HAP-1 (cell line): ENCODE measurements around the gene RAD51C.
"Not testable (repeated sequence)": the region's sequence is repeated elsewhere in the genome, so short reads cannot be mapped to it uniquely, and the experiment has no call there.

Experiments used
- DNase-seq, 2 experiments: peaks; one replicate each; pipeline ENCODE4 v3.0.0-alpha.2; 2016 to 2020; ENCODE audit warnings: low spot score in 2 of 2
- H3K27me3 ChIP-seq: fragments of 250-450 bp; sonication (Bioruptor Pico); 2 replicates; pipeline ENCODE4 v1.5.1; 2020; ENCODE audit warnings: low read depth, mild to moderate bottlenecking, moderate library complexity
- H3K36me3 ChIP-seq: fragments of 250-450 bp; sonication (Bioruptor Pico); replicated peaks from 2 replicates; pipeline ENCODE4 v1.5.1; 2020; ENCODE audit warnings: mild to moderate bottlenecking
- H3K4me1 ChIP-seq: fragments of 250-450 bp; sonication (Bioruptor Pico); 2 replicates; pipeline ENCODE4 v1.5.1; 2020; ENCODE audit warnings: mild to moderate bottlenecking
- H3K4me3 ChIP-seq: fragments of 250-450 bp; sonication (Bioruptor Pico); 2 replicates; pipeline ENCODE4 v1.5.1; 2020; ENCODE audit warnings: mild to moderate bottlenecking, moderate library complexity
- H3K9me3 ChIP-seq: fragments of 250-450 bp; sonication (Bioruptor Pico); 2 replicates; pipeline ENCODE4 v1.5.1; 2020; ENCODE audit warnings: mild to moderate bottlenecking, moderate library complexity
- in situ Hi-C: fragments of 300-500 bp; cut with MboI; formaldehyde crosslinking; loops from 3 replicates; pipeline ENCODE4 v1.14.3; 2020; ENCODE audit warnings: low sequenced_read_pairs, inconsistent platforms, mixed read lengths

Gene RAD51C

DNA sequence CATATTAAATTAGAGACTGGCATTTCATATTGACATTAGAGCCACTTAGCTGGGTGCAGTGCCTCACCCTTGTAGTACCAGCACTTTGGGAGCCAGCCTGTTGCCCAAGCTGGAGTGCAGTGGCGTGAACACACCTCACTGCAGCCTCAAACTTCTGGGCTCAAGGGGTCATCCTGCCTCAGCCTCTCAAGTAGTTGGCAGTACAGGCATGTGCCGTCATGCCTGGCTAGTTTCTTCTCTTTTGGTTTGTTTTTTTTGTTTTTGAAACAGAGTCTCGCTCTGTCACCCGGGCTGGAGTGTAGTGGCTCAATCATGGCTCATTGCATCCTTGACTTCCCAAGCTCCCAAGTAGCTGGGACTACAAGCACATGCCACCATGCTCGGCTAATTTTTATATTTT, 72.0 kb downstream of the RAD51C start:
- no peak overlapping the region for H3K4me3 ChIP-seq
- no peaks in the 10 kb centered on the region for H3K9me3 ChIP-seq
- no peaks in the 10 kb centered on the region; the same call in 1 of the 2 replicates for H3K4me1 ChIP-seq
- in situ Hi-C loops, result no loop called here
- DNase-seq, result no peak
- no peaks in the 10 kb centered on the region for H3K36me3 ChIP-seq
- H3K27me3 ChIP-seq, result no peaks in the 10 kb centered on the region

GRCh38 chr17:58778482-58778881, 86.1 kb downstream of the RAD51C start:
- H3K9me3 ChIP-seq, H3K4me3 ChIP-seq, DNase-seq, in situ Hi-C loops, H3K27me3 ChIP-seq, H3K4me1 ChIP-seq, H3K36me3 ChIP-seq: not testable (repeated sequence)

DNA sequence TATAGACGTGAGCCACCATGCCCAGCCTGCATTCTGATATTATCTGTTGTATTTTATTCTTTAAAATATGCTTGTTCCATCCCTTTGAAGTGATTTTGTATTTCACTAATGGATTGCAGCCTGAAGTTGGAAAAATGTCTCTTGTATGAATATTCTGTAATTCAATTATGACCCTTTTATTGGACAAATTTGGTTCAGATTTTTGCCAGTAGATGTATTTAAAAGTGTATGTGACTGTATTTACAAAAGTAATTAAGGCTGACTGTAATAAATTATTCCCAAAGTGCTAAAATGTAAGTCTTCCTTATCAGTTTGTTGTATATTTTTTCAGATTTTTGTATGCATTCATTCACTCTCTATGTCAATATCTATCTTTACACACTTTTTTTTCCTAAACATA, 87.0 kb downstream of the RAD51C start:
- Histone ChIP-seq H3K27me3 (no peaks in the 10 kb centered on the region), H3K4me1 (peaks cover 6% of the 10 kb centered on the region), H3K4me3 (no peak overlapping the region), H3K9me3 (no peaks in the 10 kb centered on the region), H3K36me3 (no peaks in the 10 kb centered on the region)
- no peak for DNase-seq
- in situ Hi-C loops, result no loop called here

GRCh38 chr17:58783380-58783779, 91.0 kb downstream of the RAD51C start:
- Histone ChIP-seq H3K27me3 (no peaks in the 10 kb centered on the region), H3K4me3 (no peak overlapping the region), H3K9me3 (no peaks in the 10 kb centered on the region), H3K4me1 (peaks cover 17% of the 10 kb centered on the region), H3K36me3 (no peaks in the 10 kb centered on the region)
- in situ Hi-C loops, result no loop called here
- DNase-seq, result peak in 1 of 2 experiments; percentile 50

GRCh38 chr17:58785097-58785496, 92.7 kb downstream of the RAD51C start:
- no peak overlapping the region for H3K4me3 ChIP-seq
- no peak for DNase-seq
- H3K4me1 ChIP-seq, result peaks cover 17% of the 10 kb centered on the region
- H3K9me3 ChIP-seq, result no peaks in the 10 kb centered on the region
- no peaks in the 10 kb centered on the region for H3K27me3 ChIP-seq
- in situ Hi-C loops, result no loop called here
- no peaks in the 10 kb centered on the region for H3K36me3 ChIP-seq
